ENCODE results near the gene CSMD2. TPM values are rescaled to one million over a fixed set of nuclear protein-coding genes. Genes with fewer than 3 reads are reported as not detected.
"Not testable (repeated sequence)": the region's sequence is repeated elsewhere in the genome, so short reads cannot be mapped to it uniquely, and the experiment has no call there.

Gene CSMD2
- total and polyA plus RNA-seq, 12 donors: 0.35 to 5.1 (median 1.5) TPM

DNA sequence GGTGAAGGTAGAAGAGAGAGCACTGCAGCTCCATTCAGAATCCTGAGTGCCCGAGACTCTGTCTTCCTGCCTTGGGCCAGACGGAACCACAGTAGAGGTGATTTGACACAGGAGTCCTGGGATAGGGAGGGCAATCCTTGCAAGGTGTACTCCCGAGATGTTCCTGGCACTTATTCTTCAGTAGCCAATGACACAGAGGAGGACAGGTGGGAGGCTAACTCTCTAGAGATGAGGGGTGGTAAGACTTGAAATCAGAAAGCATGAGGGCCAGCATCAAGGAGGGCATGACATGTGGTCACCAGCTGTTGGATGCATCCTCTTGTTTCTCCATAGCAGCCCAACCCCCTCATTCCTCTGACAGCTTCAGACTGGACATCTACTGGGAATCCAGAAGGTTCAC lies 56.3 kb downstream of the CSMD2 start:
- intact Hi-C loops (cut with DNase I): no loop called here
- H3K27me3 ChIP-seq: no peaks in the 10 kb centered on the region
- TF ChIP-seq, protein P1, sequence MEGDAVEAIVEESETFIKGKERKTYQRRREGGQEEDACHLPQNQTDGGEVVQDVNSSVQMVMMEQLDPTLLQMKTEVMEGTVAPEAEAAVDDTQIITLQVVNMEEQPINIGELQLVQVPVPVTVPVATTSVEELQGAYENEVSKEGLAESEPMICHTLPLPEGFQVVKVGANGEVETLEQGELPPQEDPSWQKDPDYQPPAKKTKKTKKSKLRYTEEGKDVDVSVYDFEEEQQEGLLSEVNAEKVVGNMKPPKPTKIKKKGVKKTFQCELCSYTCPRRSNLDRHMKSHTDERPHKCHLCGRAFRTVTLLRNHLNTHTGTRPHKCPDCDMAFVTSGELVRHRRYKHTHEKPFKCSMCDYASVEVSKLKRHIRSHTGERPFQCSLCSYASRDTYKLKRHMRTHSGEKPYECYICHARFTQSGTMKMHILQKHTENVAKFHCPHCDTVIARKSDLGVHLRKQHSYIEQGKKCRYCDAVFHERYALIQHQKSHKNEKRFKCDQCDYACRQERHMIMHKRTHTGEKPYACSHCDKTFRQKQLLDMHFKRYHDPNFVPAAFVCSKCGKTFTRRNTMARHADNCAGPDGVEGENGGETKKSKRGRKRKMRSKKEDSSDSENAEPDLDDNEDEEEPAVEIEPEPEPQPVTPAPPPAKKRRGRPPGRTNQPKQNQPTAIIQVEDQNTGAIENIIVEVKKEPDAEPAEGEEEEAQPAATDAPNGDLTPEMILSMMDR (IDR thresholded peaks at IDR 0.05): no peak
- TF ChIP-seq POLR2A (IDR thresholded peaks at IDR 0.05): no peak
- no peaks in the 10 kb centered on the region for H3K4me1 ChIP-seq (replicated peaks in 1 of 2)
- no peaks in the 10 kb centered on the region for H3K9me3 ChIP-seq (replicated peaks in 1 of 3)
- no peak overlapping the region for H3K4me3 ChIP-seq
- H3K27ac ChIP-seq: no peak overlapping the region
- no peaks in the 10 kb centered on the region for H3K36me3 ChIP-seq (replicated peaks in 1 of 2)
- WGBS, 4 donors: 90 to 95% (median 90%) methylated on average over 3 of the region's 3 CpGs
- no peak for DNase-seq

DNA sequence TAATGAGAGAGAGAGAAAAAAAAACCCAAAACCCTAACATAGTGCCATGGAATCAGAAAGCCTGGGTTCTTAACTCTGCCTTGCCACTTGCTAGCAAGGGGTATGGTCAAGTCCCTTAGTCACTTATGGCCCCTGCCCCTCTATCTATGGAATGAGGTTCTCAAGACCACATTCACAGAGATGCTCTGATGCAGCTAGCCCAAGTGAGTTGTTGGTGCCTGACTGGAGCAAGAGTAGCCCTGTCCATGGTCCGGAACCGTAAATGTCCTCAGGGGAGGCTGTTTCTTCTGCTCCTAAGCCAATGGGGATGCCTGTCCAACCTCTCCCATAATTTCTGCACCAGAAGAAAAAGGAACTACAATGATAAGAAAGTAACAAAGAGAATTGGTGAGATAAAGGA lies 56.8 kb downstream of the CSMD2 start:
- 87 to 92% (median 90%) methylated on average over 2 of the region's 2 CpGs for WGBS, 4 donors
- no peaks in the 10 kb centered on the region for H3K27me3 ChIP-seq
- no peaks in the 10 kb centered on the region for H3K36me3 ChIP-seq (replicated peaks in 1 of 2)
- no peak overlapping the region for H3K27ac ChIP-seq
- DNase-seq: no peak
- H3K4me1 ChIP-seq (replicated peaks in 1 of 2): no peaks in the 10 kb centered on the region
- TF ChIP-seq, protein P1 (IDR thresholded peaks at IDR 0.05): no peak
- no peak for TF ChIP-seq POLR2A (IDR thresholded peaks at IDR 0.05)
- intact Hi-C loops (cut with DNase I): no loop called here
- H3K9me3 ChIP-seq (replicated peaks in 1 of 3): no peaks in the 10 kb centered on the region
- H3K4me3 ChIP-seq: no peak overlapping the region

DNA sequence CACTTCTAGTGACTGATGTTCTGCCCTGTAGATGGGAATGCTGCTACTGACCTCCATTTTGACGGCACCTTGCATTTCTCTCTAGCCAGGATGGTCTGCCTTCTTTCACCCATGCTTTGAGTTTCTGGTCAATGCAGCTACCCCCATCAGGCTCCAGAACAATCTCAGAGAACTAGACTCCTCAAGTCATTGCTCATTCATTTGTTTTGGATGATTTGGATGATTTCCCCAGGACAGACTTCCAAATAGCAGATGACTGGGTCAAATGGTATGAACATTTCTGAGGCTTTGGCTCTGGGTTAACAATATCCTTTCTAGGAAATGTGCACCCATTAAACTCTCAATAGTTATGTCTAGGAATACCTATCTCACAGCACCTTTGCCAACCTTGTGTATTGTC lies 63.9 kb downstream of the CSMD2 start:
- Histone ChIP-seq H3K9me3 (replicated peaks in 1 of 3) (no peaks in the 10 kb centered on the region), H3K4me3 (no peak overlapping the region), H3K27ac (no peak overlapping the region), H3K27me3 (no peaks in the 10 kb centered on the region), H3K4me1 (replicated peaks in 1 of 2) (no peaks in the 10 kb centered on the region), H3K36me3 (replicated peaks in 1 of 2) (no peaks in the 10 kb centered on the region)
- intact Hi-C loops (cut with DNase I): no loop called here
- no peak for DNase-seq
- WGBS, 4 donors: 90 to 93% (median 92%) methylated on average over 1 of the region's 1 CpG
- TF ChIP-seq POLR2A (IDR thresholded peaks at IDR 0.05): no peak
- TF ChIP-seq, protein P1 (IDR thresholded peaks at IDR 0.05): no peak

DNA sequence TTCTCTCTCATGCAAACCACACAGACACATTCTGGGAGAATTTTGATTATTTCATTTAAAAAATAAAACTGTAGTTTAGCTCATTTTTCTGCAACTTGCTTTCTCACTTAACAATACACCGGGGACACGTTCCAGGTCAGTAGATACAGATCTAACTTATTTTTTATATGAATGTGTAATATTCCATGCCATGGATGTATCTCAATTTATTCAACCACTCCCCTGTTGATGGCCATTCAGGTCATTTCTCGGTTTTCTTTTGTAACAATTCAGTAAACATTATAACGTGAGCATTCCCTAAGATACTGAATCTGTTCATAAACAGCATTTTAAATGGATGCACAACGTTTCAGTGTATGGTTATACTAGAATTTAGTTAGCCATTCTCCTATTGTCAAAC lies 64.7 kb downstream of the CSMD2 start:
- 73 to 79% (median 74%) methylated on average over 5 of the region's 5 CpGs for WGBS, 4 donors
- Histone ChIP-seq H3K27me3 (no peaks in the 10 kb centered on the region), H3K4me1 (replicated peaks in 1 of 2) (no peaks in the 10 kb centered on the region), H3K4me3 (no peak overlapping the region), H3K36me3 (replicated peaks in 1 of 2) (no peaks in the 10 kb centered on the region), H3K27ac (no peak overlapping the region), H3K9me3 (replicated peaks in 1 of 3) (no peaks in the 10 kb centered on the region)
- no peak for DNase-seq
- TF ChIP-seq, protein P1 (IDR thresholded peaks at IDR 0.05): no peak
- no peak for TF ChIP-seq POLR2A (IDR thresholded peaks at IDR 0.05)
- intact Hi-C loops (cut with DNase I): no loop called here

DNA sequence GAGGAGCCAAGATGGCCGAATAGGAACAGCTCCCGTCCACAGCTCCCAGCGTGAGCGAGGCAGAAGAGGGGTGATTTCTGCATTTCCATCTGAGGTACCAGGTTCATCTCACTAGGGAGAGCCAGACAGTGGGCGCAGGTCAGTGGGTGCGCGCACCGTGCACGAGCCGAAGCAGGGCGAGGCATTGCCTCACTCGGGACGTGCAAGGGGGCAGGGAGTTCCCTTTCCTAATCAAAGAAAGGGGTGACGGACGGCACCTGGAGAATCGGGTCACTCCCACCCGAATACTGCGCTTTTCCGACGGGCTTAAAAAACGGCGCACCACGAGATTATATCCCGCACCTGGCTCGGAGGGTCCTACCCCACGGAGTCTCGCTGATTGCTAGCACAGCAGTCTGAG lies 72.6 kb downstream of the CSMD2 start:
- intact Hi-C loops (cut with DNase I); H3K4me1 ChIP-seq (replicated peaks in 1 of 2); H3K27me3 ChIP-seq; H3K9me3 ChIP-seq (replicated peaks in 1 of 3); DNase-seq; H3K27ac ChIP-seq; H3K4me3 ChIP-seq; H3K36me3 ChIP-seq (replicated peaks in 1 of 2): not testable (repeated sequence)
- 86 to 96% (median 92%) methylated on average over 8 to 22 of the region's 27 CpGs for WGBS, 4 donors
